Gastroesophageal sphincter (tissue), 4 donors: ENCODE measurements around the gene ACSM2A. TPM values are rescaled to one million over a fixed set of nuclear protein-coding genes. Genes with fewer than 3 reads are reported as not detected.
"Not testable (repeated sequence)": the region's sequence is repeated elsewhere in the genome, so short reads cannot be mapped to it uniquely, and the experiment has no call there.

Experiments used
- ATAC-seq: fragments of 150-250 bp; one replicate; pipeline ENCODE4 v1.9.1; 2016; ENCODE audit warnings: mild to moderate bottlenecking, moderate library complexity
- H3K27ac ChIP-seq, 4 donors: fragments of 200-600 bp; sonication (generic) in 3 of 4; 1 replicate in 3 of 4; 2 replicates in 1 of 4; pipeline ENCODE4 v1.5.1; 2016 to 2019
- H3K27me3 ChIP-seq: fragments of 200-600 bp; sonication (generic); one replicate; pipeline ENCODE4 v1.5.1; 2019
- H3K36me3 ChIP-seq, 2 donors: fragments of 200-600 bp; sonication (generic); one replicate each; pipeline ENCODE4 v1.5.1; 2019; ENCODE audit warnings: control low read depth in 1 of 2
- H3K4me1 ChIP-seq, 3 donors: fragments of 200-600 bp; sonication (generic); 1 replicate in 2 of 3; 2 replicates in 1 of 3; pipeline ENCODE4 v1.5.1; 2016 to 2019; ENCODE audit warnings: control low read depth in 2 of 3
- H3K4me3 ChIP-seq, 2 donors: fragments of 200-600 bp; sonication (generic); one replicate each; pipeline ENCODE4 v1.5.1; 2019; ENCODE audit warnings: mild to moderate bottlenecking in 1 of 2, moderate library complexity in 1 of 2
- H3K9me3 ChIP-seq, 3 donors: fragments of 200-600 bp; sonication (generic); one replicate each; pipeline ENCODE4 v1.5.1; 2017 to 2019; ENCODE audit warnings: control low read depth in 2 of 3
- EP300 ChIP-seq: sonication (generic); formaldehyde crosslinking; IDR thresholded peaks from one replicate; pipeline ENCODE4 v1.6.1; 2017; ENCODE audit warnings: antibody characterized with exemption, mild to moderate bottlenecking
- POLR2A ChIP-seq, 2 donors: fragments of 450-650 bp; IDR thresholded peaks; one replicate each; pipeline ENCODE4 v1.6.1; 2017; ENCODE audit warnings: antibody characterized with exemption in 2 of 2, mild to moderate bottlenecking in 2 of 2, moderate library complexity in 1 of 2
- POLR2AphosphoS5 ChIP-seq: sonication (generic); formaldehyde crosslinking; IDR thresholded peaks from one replicate; pipeline ENCODE4 v1.6.1; 2017; ENCODE audit warnings: antibody characterized with exemption
- WGBS, 2 donors: methylation state at CpG; one replicate each; pipeline ENCODE4 v1.1.5; 2018; ENCODE audit warnings: low coverage in 1 of 2; 5-methylcytosine and 5-hydroxymethylcytosine counted together
- total RNA-seq, 4 donors: library from RNA; depleted of rRNA; stranded (reverse); fragments of >200 nt; gene quantifications; one replicate each; pipeline ENCODE4 v1.1.0, GENCODE V29; 2016
- TF ChIP-seq, protein P1 (sequence below), 4 experiments: fragments of 200-600 bp in 2 of 4; fragments of 450-650 bp in 2 of 4; sonication (generic) in 1 of 4; IDR thresholded peaks; one replicate each; pipeline ENCODE4 v1.5.1; 2017 to 2019; ENCODE audit warnings: antibody characterized with exemption in 4 of 4, mild to moderate bottlenecking in 2 of 4, moderate library complexity in 2 of 4

The ACSM2A gene
- total RNA-seq, 4 donors from 2014 or later: 0.15 TPM; not detected in 3

- Histone ChIP-seq H3K4me3 (no peak overlapping the region), H3K27ac (no peak overlapping the region), H3K36me3 (no peaks in the 10 kb centered on the region), H3K4me1 (no peaks in the 10 kb centered on the region), H3K9me3 (no peaks in the 10 kb centered on the region), H3K27me3 (peaks cover 3% of the 10 kb centered on the region)
- TF ChIP-seq, protein P1, sequence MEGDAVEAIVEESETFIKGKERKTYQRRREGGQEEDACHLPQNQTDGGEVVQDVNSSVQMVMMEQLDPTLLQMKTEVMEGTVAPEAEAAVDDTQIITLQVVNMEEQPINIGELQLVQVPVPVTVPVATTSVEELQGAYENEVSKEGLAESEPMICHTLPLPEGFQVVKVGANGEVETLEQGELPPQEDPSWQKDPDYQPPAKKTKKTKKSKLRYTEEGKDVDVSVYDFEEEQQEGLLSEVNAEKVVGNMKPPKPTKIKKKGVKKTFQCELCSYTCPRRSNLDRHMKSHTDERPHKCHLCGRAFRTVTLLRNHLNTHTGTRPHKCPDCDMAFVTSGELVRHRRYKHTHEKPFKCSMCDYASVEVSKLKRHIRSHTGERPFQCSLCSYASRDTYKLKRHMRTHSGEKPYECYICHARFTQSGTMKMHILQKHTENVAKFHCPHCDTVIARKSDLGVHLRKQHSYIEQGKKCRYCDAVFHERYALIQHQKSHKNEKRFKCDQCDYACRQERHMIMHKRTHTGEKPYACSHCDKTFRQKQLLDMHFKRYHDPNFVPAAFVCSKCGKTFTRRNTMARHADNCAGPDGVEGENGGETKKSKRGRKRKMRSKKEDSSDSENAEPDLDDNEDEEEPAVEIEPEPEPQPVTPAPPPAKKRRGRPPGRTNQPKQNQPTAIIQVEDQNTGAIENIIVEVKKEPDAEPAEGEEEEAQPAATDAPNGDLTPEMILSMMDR (IDR thresholded peaks at IDR 0.05): no peak
- no peak for TF ChIP-seq POLR2A (IDR thresholded peaks at IDR 0.05)
- no peak for TF ChIP-seq POLR2AphosphoS5
- no peak for TF ChIP-seq EP300
- ATAC-seq: no peak
- WGBS, 2 donors: 53 to 64% methylated on average over 2 to 3 of the region's 3 CpGs
Observed at GRCh38 chr16:20519231-20519630, 67.9 kb downstream of the ACSM2A start.

DNA sequence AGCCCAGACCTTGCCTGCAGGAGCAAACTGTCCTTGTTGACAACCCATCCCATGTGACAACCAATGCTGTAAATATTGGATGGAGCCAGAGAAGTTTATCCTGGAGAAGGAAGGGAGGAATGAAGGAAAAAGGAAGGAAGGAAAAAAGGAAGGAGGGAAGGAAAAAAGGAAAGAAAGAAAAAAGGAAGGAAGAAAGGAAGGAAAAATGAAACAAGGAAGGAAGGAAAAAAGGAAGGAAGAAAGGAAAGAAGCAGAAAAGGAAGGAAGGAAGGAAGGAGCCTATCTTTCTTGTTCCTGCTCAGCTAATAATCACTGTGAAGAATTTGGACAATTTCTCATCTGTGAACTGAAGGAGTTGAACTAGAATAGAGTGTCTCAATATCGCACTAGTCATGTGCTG lies 68.8 kb downstream of the ACSM2A start:
- H3K4me3 ChIP-seq: no peak overlapping the region
- H3K36me3 ChIP-seq: no peaks in the 10 kb centered on the region
- H3K27me3 ChIP-seq: no peaks in the 10 kb centered on the region
- H3K27ac ChIP-seq: no peak overlapping the region
- no peaks in the 10 kb centered on the region for H3K4me1 ChIP-seq
- 62% methylated on average over 1 of the region's 1 CpG; no CpG with 5 or more reads in 1 of the 2 donors for WGBS, 2 donors
- TF ChIP-seq EP300 (no peak), POLR2AphosphoS5 (no peak), POLR2A (IDR thresholded peaks at IDR 0.05) (no peak)
- TF ChIP-seq, protein P1 (IDR thresholded peaks at IDR 0.05): no peak
- ATAC-seq: no peak
- H3K9me3 ChIP-seq: no peaks in the 10 kb centered on the region

GRCh38 chr16:20531795-20532194 lies 80.5 kb downstream of the ACSM2A start:
- not testable (repeated sequence) for ATAC-seq, H3K27me3 ChIP-seq, H3K9me3 ChIP-seq, H3K27ac ChIP-seq, H3K4me3 ChIP-seq, H3K36me3 ChIP-seq, H3K4me1 ChIP-seq
- WGBS, 2 donors: no CpG with 5 or more reads among the region's 13 CpGs

DNA sequence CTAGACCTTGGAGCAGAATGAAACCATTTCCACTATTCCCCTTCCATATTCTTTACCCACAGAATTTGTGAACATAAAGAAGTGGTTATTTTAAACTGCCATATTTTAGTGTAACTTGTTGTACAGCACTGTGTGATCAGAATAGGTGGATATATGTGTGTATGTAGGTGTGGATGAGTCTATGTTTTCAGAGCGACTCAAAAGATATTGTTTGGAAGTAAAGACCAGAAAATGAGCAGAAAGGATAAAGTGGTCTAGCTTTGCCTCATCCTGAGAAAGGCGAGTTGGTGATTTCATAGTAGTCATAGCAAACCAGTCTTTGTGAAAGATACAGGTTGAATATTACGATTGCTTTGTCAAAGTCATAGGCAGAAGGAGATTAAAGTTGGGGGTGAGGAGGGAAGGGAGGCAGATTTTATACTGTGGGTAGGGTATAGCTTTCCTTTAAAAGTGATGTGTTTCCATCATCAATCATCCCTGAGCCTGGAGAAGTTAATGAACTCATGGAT lies 81.0 kb downstream of the ACSM2A start:
- not testable (repeated sequence) for H3K27ac ChIP-seq, ATAC-seq, H3K4me3 ChIP-seq, H3K9me3 ChIP-seq, H3K4me1 ChIP-seq, H3K36me3 ChIP-seq, H3K27me3 ChIP-seq
- WGBS, 2 donors: no CpG with 5 or more reads among the region's 3 CpGs

DNA sequence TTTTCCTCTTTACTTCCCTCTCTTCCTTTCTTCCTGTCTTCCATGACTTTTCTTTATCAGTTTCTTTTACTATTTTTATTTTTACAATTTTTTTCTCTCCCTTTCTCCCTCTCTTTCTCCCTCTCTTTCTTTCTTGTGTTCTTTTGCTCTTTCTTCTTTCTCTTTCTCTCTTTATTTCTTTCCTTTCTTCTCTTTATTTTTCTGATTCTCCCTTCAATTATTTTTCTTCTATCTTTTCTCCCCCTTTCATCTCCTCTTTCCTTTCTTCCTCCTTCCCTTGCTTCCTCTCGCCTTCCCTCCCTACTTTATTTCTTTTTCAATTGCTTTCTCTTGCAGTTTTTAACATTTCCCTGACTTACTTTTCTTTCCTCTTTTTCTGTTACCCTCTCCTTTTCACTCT lies 85.3 kb downstream of the ACSM2A start:
- H3K36me3 ChIP-seq, ATAC-seq, H3K27ac ChIP-seq, H3K4me3 ChIP-seq, H3K9me3 ChIP-seq, H3K27me3 ChIP-seq, H3K4me1 ChIP-seq: not testable (repeated sequence)
- 43 to 75% methylated on average over 1 of the region's 1 CpG for WGBS, 2 donors

Other genes starting within 250 kb of the ACSM2A start
- under 1 TPM in 1 of 4 donors, not detected in 3; 0.10 TPM for gene GP2, start 124.0 kb upstream of the ACSM2A start, total RNA-seq
- gene UMOD, start 98.8 kb upstream of the ACSM2A start, total RNA-seq: not detected
- gene PDILT, start 46.8 kb upstream of the ACSM2A start, total RNA-seq: not detected
- gene ACSM5, start 42.0 kb upstream of the ACSM2A start, total RNA-seq: 1 to 10 TPM; 1.3 to 5.4 (median 5.0) TPM
- gene ACSM2B, start 124.8 kb downstream of the ACSM2A start, total RNA-seq: under 1 TPM in 1 of 4 donors, not detected in 3; 0.13 TPM
- 1 to 10 TPM in 1 of 4 donors, under 1 TPM in 3; 0.46 to 1.2 (median 0.74) TPM for gene ACSM1, start 246.2 kb downstream of the ACSM2A start, total RNA-seq